ENCODE data around the gene CDH3. TPM values are rescaled to one million over a fixed set of nuclear protein-coding genes. Genes with fewer than 3 reads are reported as not detected.

CDH3 gene
- total RNA-seq, 1 experiment from 2014 or later = 109 TPM

GRCh38 chr16:68645494-68646388, 631 bp downstream of the CDH3 start:
- TF ChIP-seq EZH2 (IDR thresholded peaks at IDR 0.05; ENCODE audit: low read length, unreplicated experiment) (no peak), EZH2phosphoT487 (IDR thresholded peaks at IDR 0.05; ENCODE audit: borderline replicate concordance, low read length) (no peak)
- TF ChIP-seq, protein P1, sequence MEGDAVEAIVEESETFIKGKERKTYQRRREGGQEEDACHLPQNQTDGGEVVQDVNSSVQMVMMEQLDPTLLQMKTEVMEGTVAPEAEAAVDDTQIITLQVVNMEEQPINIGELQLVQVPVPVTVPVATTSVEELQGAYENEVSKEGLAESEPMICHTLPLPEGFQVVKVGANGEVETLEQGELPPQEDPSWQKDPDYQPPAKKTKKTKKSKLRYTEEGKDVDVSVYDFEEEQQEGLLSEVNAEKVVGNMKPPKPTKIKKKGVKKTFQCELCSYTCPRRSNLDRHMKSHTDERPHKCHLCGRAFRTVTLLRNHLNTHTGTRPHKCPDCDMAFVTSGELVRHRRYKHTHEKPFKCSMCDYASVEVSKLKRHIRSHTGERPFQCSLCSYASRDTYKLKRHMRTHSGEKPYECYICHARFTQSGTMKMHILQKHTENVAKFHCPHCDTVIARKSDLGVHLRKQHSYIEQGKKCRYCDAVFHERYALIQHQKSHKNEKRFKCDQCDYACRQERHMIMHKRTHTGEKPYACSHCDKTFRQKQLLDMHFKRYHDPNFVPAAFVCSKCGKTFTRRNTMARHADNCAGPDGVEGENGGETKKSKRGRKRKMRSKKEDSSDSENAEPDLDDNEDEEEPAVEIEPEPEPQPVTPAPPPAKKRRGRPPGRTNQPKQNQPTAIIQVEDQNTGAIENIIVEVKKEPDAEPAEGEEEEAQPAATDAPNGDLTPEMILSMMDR (conservative IDR thresholded peaks at IDR 0.05; ENCODE audit: low read depth, low read length) = no peak
- Histone ChIP-seq H3K4me2 (ENCODE audit: low read length) (peak overlapping the region; percentile 83), H3K9me2 (replicated peaks; ENCODE audit: low read length) (no peaks in the 10 kb centered on the region), H2AFZ (ENCODE audit: low read length) (peak overlapping the region; percentile 79), H3K27me3 (ENCODE audit: low read length) (no peaks in the 10 kb centered on the region), H4K20me1 (ENCODE audit: low read length) (0 out of 2 replicates have a peak, but pooled peaks cover 9% of the 10 kb centered on the region), H3K36me3 (ENCODE audit: low read depth, low read length) (no peaks in the 10 kb centered on the region; the same call in 1 of the 2 replicates), H3K79me2 (ENCODE audit: low read length) (peaks cover 57% of the 10 kb centered on the region), H3K4me1 (ENCODE audit: insufficient read depth, low read length) (peaks cover 20% of the 10 kb centered on the region), H3K9me3 (ENCODE audit: low read length) (no peaks in the 10 kb centered on the region), H3K27ac (ENCODE audit: low read length) (peak overlapping the region; percentile 45), H3K9ac (ENCODE audit: low read length) (peak overlapping the region; percentile 82), H3K4me3 (ENCODE audit: low read length) (peak overlapping the region; percentile 94), H3F3A (ENCODE audit: low read length, unreplicated experiment) (no peaks in the 10 kb centered on the region)
- ChIA-PET CTCF (no interaction called here), POLR2A (ENCODE audit: unreplicated experiment) (interaction anchor here (0.6 to 1.2 kb wide), 3 partner anchors 10 to 55 kb away, joined by 3 to 8 read pairs (median 5); no protein-coding TSS in a partner anchor)
- no TSS peak for BruUV-seq (replicated peaks)
- ATAC-seq (peak; percentile 39), DNase-seq (no peak)
- intact Hi-C loops (cut with micrococcal nuclease) = no loop called here

- H3K36me3 ChIP-seq (ENCODE audit: low read depth, low read length) = no peaks in the 10 kb centered on the region; the same call in 1 of the 2 replicates
- no peak overlapping the region for H3K27ac ChIP-seq (ENCODE audit: low read length)
- peak overlapping the region; percentile 82; the same call in 1 of the 2 replicates for H3K9ac ChIP-seq (ENCODE audit: low read length)
- peak overlapping the region; percentile 94 for H3K4me3 ChIP-seq (ENCODE audit: low read length)
- TF ChIP-seq, protein P1 (conservative IDR thresholded peaks at IDR 0.05; ENCODE audit: low read depth, low read length) = no peak
- TF ChIP-seq EZH2phosphoT487 (IDR thresholded peaks at IDR 0.05; ENCODE audit: borderline replicate concordance, low read length) = no peak
- peaks cover 71% of the 10 kb centered on the region for H3K79me2 ChIP-seq (ENCODE audit: low read length)
- intact Hi-C loops (cut with micrococcal nuclease) = no loop called here
- ChIA-PET POLR2A (ENCODE audit: unreplicated experiment) (no interaction called here), CTCF (no interaction called here)
- peaks cover 10% of the 10 kb centered on the region for H3K4me1 ChIP-seq (ENCODE audit: insufficient read depth, low read length)
- BruUV-seq (replicated peaks) = no TSS peak
- no peaks in the 10 kb centered on the region for H3K27me3 ChIP-seq (ENCODE audit: low read length)
- H3K4me2 ChIP-seq (ENCODE audit: low read length) = peak overlapping the region; percentile 83
- 0 out of 2 replicates have a peak, but pooled peaks cover 9% of the 10 kb centered on the region for H4K20me1 ChIP-seq (ENCODE audit: low read length)
- DNase-seq (peak; percentile 48), ATAC-seq (peak; percentile 19)
- no peaks in the 10 kb centered on the region for H3K9me3 ChIP-seq (ENCODE audit: low read length)
- no peak overlapping the region for H2AFZ ChIP-seq (ENCODE audit: low read length)
- no peaks in the 10 kb centered on the region for H3F3A ChIP-seq (ENCODE audit: low read length, unreplicated experiment)
- no peaks in the 10 kb centered on the region for H3K9me2 ChIP-seq (replicated peaks; ENCODE audit: low read length)
Measured at GRCh38 chr16:68646953-68647659, 2.0 kb downstream of the CDH3 start.

Data from PC-3 (cell line).